ENCODE measurements around the gene ICE1. TPM values are rescaled to one million over a fixed set of nuclear protein-coding genes. Genes with fewer than 3 reads are reported as not detected.

The ICE1 gene
- total RNA-seq, 1 experiment from 2014 or later: 38.3 TPM

DNA sequence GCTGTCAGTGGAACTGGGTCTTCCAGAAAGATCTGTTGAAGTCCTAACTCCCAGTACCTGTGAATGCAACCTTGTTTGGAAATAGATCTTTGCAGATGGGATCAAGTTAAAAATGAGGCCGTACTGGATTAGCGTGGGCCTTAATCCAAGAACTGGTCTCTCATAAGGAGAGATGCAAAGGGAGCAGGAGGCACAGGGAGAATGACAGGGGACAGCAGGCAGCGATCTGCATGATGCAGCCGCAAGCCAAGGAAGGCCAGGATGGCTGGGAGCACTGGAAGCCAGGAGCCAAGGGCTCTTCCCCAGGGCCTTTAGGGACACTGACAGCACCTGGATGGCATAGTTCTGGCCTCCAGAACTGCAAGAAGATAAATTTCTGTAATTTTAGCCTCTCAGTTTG is 114.4 kb downstream of the ICE1 start:
- H3K4me1 ChIP-seq (ENCODE audit: control insufficient read depth, insufficient read depth, low read length): no peaks in the 10 kb centered on the region
- ATAC-seq (no peak), DNase-seq (ENCODE audit: low read depth, low spot score) (no peak)
- BruUV-seq (replicated peaks): no TSS peak
- no peak overlapping the region for H3K4me3 ChIP-seq (ENCODE audit: low read depth in 2 of 2, low read length in 2 of 2)
- H3K27me3 ChIP-seq (ENCODE audit: control insufficient read depth, insufficient read depth, low read length): no peaks in the 10 kb centered on the region
- no peaks in the 10 kb centered on the region for H3K9me3 ChIP-seq (ENCODE audit: control insufficient read depth, insufficient read depth, low read depth, low read length)
- H3K36me3 ChIP-seq (ENCODE audit: control insufficient read depth, insufficient read depth, low read length): no peaks in the 10 kb centered on the region
- no peak for TF ChIP-seq SIN3A (IDR thresholded peaks at IDR 0.05; ENCODE audit: borderline replicate concordance, insufficient read depth, low read depth, low read length)
- TF ChIP-seq, protein P1, sequence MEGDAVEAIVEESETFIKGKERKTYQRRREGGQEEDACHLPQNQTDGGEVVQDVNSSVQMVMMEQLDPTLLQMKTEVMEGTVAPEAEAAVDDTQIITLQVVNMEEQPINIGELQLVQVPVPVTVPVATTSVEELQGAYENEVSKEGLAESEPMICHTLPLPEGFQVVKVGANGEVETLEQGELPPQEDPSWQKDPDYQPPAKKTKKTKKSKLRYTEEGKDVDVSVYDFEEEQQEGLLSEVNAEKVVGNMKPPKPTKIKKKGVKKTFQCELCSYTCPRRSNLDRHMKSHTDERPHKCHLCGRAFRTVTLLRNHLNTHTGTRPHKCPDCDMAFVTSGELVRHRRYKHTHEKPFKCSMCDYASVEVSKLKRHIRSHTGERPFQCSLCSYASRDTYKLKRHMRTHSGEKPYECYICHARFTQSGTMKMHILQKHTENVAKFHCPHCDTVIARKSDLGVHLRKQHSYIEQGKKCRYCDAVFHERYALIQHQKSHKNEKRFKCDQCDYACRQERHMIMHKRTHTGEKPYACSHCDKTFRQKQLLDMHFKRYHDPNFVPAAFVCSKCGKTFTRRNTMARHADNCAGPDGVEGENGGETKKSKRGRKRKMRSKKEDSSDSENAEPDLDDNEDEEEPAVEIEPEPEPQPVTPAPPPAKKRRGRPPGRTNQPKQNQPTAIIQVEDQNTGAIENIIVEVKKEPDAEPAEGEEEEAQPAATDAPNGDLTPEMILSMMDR (IDR thresholded peaks at IDR 0.05): no peak
- no peak for TF ChIP-seq TCF7L2 (IDR thresholded peaks at IDR 0.05; ENCODE audit: low read depth, low read length)
- no peak for TF ChIP-seq REST (IDR thresholded peaks at IDR 0.05; ENCODE audit: insufficient read depth in 1 of 2, low read depth in 2 of 2, low read length in 1 of 2)
- no peak for TF ChIP-seq POLR2AphosphoS5 (IDR thresholded peaks at IDR 0.05; ENCODE audit: low read depth, low read length)
- H3K27ac ChIP-seq (ENCODE audit: low read length): no peak overlapping the region
- in situ Hi-C loops (cut with HindIII; ENCODE audit: low pct_unique_long_range_greater_than_20kb, low sequenced_read_pairs) (no loop called here), intact Hi-C loops (cut with micrococcal nuclease; ENCODE audit: unreplicated experiment) (no loop called here)
- ChIA-PET POLR2A (no interaction called here), CTCF (no interaction called here)

GRCh38 chr5:5537426-5537825 is 114.9 kb downstream of the ICE1 start:
- BruUV-seq (replicated peaks): no TSS peak

More at GRCh38 chr5:5537426-5537825, 114.9 kb downstream of the ICE1 start:
- ChIA-PET CTCF (no interaction called here), POLR2A (no interaction called here)
- Histone ChIP-seq H3K4me3 (ENCODE audit: low read depth in 2 of 2, low read length in 2 of 2) (no peak overlapping the region), H3K27ac (ENCODE audit: low read length) (no peak overlapping the region), H3K36me3 (ENCODE audit: control insufficient read depth, insufficient read depth, low read length) (no peaks in the 10 kb centered on the region), H3K9me3 (ENCODE audit: control insufficient read depth, insufficient read depth, low read depth, low read length) (no peaks in the 10 kb centered on the region), H3K27me3 (ENCODE audit: control insufficient read depth, insufficient read depth, low read length) (no peaks in the 10 kb centered on the region), H3K4me1 (ENCODE audit: control insufficient read depth, insufficient read depth, low read length) (no peaks in the 10 kb centered on the region)
- no peak for DNase-seq (ENCODE audit: low read depth, low spot score)
- intact Hi-C loops (cut with micrococcal nuclease; ENCODE audit: unreplicated experiment) (no loop called here), in situ Hi-C loops (cut with HindIII; ENCODE audit: low pct_unique_long_range_greater_than_20kb, low sequenced_read_pairs) (no loop called here)
- no peak for ATAC-seq
- TF ChIP-seq TCF7L2 (IDR thresholded peaks at IDR 0.05; ENCODE audit: low read depth, low read length) (no peak), REST (IDR thresholded peaks at IDR 0.05; ENCODE audit: insufficient read depth in 1 of 2, low read depth in 2 of 2, low read length in 1 of 2) (no peak), POLR2AphosphoS5 (IDR thresholded peaks at IDR 0.05; ENCODE audit: low read depth, low read length) (no peak), SIN3A (IDR thresholded peaks at IDR 0.05; ENCODE audit: borderline replicate concordance, insufficient read depth, low read depth, low read length) (no peak)
- TF ChIP-seq, protein P1 (IDR thresholded peaks at IDR 0.05): no peak
